Measurements from ENCODE around the gene CCDC30. TPM values are rescaled to one million over a fixed set of nuclear protein-coding genes. Genes with fewer than 3 reads are reported as not detected.

CCDC30 gene
- total and polyA plus RNA-seq, 12 donors = 0.38 to 3.2 (median 1.3) TPM

- intact Hi-C loops (cut with DNase I) = no loop called here
- H3K36me3 ChIP-seq = peaks cover 0 to 3% (median 0%) of the 10 kb centered on the region in 9 donors
- no peaks in the 10 kb centered on the region for H3K9me3 ChIP-seq
- H3K4me1 ChIP-seq = peaks cover 0 to 9% (median 0%) of the 10 kb centered on the region in 9 donors
- TF ChIP-seq, protein P1, sequence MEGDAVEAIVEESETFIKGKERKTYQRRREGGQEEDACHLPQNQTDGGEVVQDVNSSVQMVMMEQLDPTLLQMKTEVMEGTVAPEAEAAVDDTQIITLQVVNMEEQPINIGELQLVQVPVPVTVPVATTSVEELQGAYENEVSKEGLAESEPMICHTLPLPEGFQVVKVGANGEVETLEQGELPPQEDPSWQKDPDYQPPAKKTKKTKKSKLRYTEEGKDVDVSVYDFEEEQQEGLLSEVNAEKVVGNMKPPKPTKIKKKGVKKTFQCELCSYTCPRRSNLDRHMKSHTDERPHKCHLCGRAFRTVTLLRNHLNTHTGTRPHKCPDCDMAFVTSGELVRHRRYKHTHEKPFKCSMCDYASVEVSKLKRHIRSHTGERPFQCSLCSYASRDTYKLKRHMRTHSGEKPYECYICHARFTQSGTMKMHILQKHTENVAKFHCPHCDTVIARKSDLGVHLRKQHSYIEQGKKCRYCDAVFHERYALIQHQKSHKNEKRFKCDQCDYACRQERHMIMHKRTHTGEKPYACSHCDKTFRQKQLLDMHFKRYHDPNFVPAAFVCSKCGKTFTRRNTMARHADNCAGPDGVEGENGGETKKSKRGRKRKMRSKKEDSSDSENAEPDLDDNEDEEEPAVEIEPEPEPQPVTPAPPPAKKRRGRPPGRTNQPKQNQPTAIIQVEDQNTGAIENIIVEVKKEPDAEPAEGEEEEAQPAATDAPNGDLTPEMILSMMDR (IDR thresholded peaks at IDR 0.05) = no peak
- H3K27me3 ChIP-seq = no peaks in the 10 kb centered on the region
- no peak overlapping the region for H3K27ac ChIP-seq
- DNase-seq (no peak), ATAC-seq (no peak)
- no peak overlapping the region for H3K4me3 ChIP-seq
- WGBS, 2 donors = 43 to 76% methylated on average over 2 of the region's 2 CpGs
Measured at GRCh38 chr1:42531043-42531442, 68.0 kb downstream of the CCDC30 start.

DNA sequence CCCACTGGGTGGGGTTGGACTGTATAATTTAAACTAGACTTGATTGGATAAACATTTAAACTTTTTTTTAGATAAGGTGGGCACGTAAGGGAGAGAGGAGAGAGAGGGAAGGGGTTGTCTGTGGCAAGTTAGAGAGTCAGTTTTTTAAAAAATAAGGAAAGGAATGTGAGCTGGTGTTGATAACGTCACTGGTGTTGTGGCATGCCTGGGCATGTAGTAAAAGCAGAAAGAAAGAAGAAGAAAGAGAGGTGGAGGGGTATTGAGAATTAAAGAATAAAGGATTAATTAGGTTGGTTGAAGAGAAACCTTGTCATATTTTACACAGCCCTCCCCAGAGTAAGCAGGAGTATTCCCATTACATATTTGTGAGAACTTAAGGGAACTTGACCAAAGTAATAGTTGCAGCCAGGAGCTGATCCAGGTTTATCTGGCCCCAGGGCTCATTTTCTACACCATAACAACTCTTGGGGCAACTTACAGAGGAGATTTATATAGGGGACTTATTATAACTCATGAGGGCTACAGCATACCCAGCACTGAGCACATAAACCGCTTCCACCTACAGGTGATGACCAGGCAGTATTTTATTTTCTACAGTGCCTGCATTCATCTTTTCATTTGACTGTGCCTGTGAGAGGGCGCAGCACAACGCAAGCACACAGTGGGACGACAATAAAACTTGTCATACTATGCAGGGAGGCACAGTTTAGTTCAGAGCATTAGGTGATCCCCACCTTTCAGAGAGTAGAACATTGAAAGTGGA lies 70.2 kb downstream of the CCDC30 start:
- no peak overlapping the region for H3K27ac ChIP-seq
- 77 to 86% methylated on average over 6 of the region's 6 CpGs for WGBS, 2 donors
- TF ChIP-seq, protein P1 (IDR thresholded peaks at IDR 0.05) = no peak
- DNase-seq (no peak), ATAC-seq (no peak)
- no peak overlapping the region for H3K4me3 ChIP-seq
- H3K36me3 ChIP-seq = peaks cover 0 to 11% (median 0%) of the 10 kb centered on the region in 9 donors
- intact Hi-C loops (cut with DNase I) = no loop called here
- H3K9me3 ChIP-seq = peaks cover 0 to 10% (median 0%) of the 10 kb centered on the region in 11 donors
- H3K4me1 ChIP-seq = peaks cover 0 to 9% (median 0%) of the 10 kb centered on the region in 9 donors
- no peaks in the 10 kb centered on the region for H3K27me3 ChIP-seq

- TF ChIP-seq, protein P1 (IDR thresholded peaks at IDR 0.05) = no peak
- 61 to 64% methylated on average over 1 of the region's 1 CpG for WGBS, 2 donors
- Histone ChIP-seq H3K4me1 (no peaks in the 10 kb centered on the region), H3K9me3 (peaks cover 0 to 10% (median 0%) of the 10 kb centered on the region in 11 donors), H3K4me3 (no peak overlapping the region), H3K27ac (no peak overlapping the region), H3K36me3 (peaks cover 0 to 11% (median 0%) of the 10 kb centered on the region in 9 donors), H3K27me3 (no peaks in the 10 kb centered on the region)
- ATAC-seq = no peak
- intact Hi-C loops (cut with DNase I) = no loop called here
- no peak for DNase-seq
Measured at GRCh38 chr1:42541104-42541503, 78.0 kb downstream of the CCDC30 start.

GRCh38 chr1:42551180-42551579 lies 88.1 kb downstream of the CCDC30 start:
- intact Hi-C loops (cut with DNase I) = no loop called here
- 87 to 97% methylated on average over 3 of the region's 3 CpGs for WGBS, 2 donors
- Histone ChIP-seq H3K9me3 (no peaks in the 10 kb centered on the region), H3K27ac (no peak overlapping the region), H3K36me3 (no peaks in the 10 kb centered on the region), H3K4me1 (no peaks in the 10 kb centered on the region), H3K4me3 (no peak overlapping the region), H3K27me3 (no peaks in the 10 kb centered on the region)
- TF ChIP-seq, protein P1 (IDR thresholded peaks at IDR 0.05) = no peak
- DNase-seq (no peak), ATAC-seq (no peak)

Measured in heart right ventricle (tissue), 16 donors.